Keratinocyte (primary cell): ENCODE data around the gene TXNL4A.

Experiments used
- EZH2 ChIP-seq: IDR thresholded peaks from one replicate; pipeline ENCODE4 v1.6.1; 2012; ENCODE audit warnings: inconsistent platforms, mild to moderate bottlenecking, low read length, moderate library complexity
- TF ChIP-seq, protein P1 (sequence below), 3 experiments: IDR thresholded peaks in 1 of 3; conservative IDR thresholded peaks in 1 of 3; optimal IDR thresholded peaks in 1 of 3; 2 replicates in 2 of 3; 3 replicates in 1 of 3; pipeline versions ENCODE3 to v1.5.1; 2011; ENCODE audit warnings: low read length in 3 of 3, mild to moderate bottlenecking in 3 of 3, moderate library complexity in 2 of 3, control low read depth in 1 of 3, inconsistent platforms in 1 of 3; ENCODE audit not compliant: insufficient read depth in 2 of 3; ENCODE audit errors: extremely low read depth in 1 of 3

DNA sequence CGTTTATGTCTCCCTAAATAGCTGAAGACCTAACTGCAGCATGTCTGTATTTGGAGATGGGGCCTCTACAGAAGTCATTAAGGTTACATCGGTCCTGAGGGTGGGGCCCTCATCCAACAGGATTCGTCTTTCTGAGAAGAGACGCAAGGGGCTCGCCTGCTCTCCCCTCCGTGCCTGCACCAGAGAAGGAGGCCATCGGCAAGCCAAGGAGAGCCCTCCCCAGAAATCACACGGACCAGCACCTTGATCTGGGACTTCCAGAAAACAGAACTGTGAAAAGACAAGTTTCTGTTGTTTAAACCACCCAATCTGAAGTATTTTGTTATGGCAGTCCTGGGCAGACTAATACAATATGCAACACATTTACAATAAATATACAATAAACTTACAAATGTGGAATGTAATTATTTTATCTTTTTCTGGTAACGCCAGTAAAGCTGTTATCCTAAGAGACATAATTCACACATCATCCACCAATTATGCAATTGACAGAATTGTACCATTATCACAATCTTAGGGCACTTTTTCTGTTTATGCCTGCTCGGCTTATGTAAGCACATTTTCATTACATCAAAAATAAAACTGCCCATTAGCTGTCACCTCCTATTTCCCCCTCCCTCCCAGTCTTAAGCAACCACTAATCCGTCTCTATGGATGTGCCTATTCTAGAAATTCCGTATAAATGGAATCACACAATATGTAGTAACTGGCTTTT is 17.8 kb downstream of the TXNL4A start:
- TF ChIP-seq, protein P1, sequence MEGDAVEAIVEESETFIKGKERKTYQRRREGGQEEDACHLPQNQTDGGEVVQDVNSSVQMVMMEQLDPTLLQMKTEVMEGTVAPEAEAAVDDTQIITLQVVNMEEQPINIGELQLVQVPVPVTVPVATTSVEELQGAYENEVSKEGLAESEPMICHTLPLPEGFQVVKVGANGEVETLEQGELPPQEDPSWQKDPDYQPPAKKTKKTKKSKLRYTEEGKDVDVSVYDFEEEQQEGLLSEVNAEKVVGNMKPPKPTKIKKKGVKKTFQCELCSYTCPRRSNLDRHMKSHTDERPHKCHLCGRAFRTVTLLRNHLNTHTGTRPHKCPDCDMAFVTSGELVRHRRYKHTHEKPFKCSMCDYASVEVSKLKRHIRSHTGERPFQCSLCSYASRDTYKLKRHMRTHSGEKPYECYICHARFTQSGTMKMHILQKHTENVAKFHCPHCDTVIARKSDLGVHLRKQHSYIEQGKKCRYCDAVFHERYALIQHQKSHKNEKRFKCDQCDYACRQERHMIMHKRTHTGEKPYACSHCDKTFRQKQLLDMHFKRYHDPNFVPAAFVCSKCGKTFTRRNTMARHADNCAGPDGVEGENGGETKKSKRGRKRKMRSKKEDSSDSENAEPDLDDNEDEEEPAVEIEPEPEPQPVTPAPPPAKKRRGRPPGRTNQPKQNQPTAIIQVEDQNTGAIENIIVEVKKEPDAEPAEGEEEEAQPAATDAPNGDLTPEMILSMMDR (optimal IDR thresholded peaks at IDR 0.05 in 1 of 3, IDR thresholded peaks at IDR 0.05 in 1 of 3, conservative IDR thresholded peaks at IDR 0.05 in 1 of 3; ENCODE audit: extremely low read depth in 1 of 3, insufficient read depth in 2 of 3, low read length in 3 of 3): no peak
- no peak for TF ChIP-seq EZH2
